GM18499 (cell line): ENCODE measurements around the gene C7orf33.

ENCODE experiments used
- ATAC-seq: cut with Tn5 transposase; IDR thresholded peaks from one replicate; pipeline ENCODE4 v1.9.1; 2021; ENCODE audit warnings: moderate number of reproducible peaks; ENCODE audit not compliant: insufficient read depth, unreplicated experiment

The C7orf33 gene

GRCh38 chr7:148624735-148625134 lies 34.2 kb downstream of the C7orf33 start:
- ATAC-seq, result no peak

- no peak for ATAC-seq
Observed at GRCh38 chr7:148625342-148625741, 34.8 kb downstream of the C7orf33 start.

GRCh38 chr7:148626828-148627227 lies 36.3 kb downstream of the C7orf33 start:
- no peak for ATAC-seq

- ATAC-seq, result no peak
Observed at GRCh38 chr7:148628011-148628410, 37.4 kb downstream of the C7orf33 start.

GRCh38 chr7:148630078-148630477 lies 39.5 kb downstream of the C7orf33 start:
- no peak for ATAC-seq

- no peak for ATAC-seq
Observed at GRCh38 chr7:148633761-148634160, 43.2 kb downstream of the C7orf33 start.

- ATAC-seq, result no peak
Observed at GRCh38 chr7:148637094-148637493, 46.5 kb downstream of the C7orf33 start.

GRCh38 chr7:148645898-148646297 lies 55.3 kb downstream of the C7orf33 start:
- no peak for ATAC-seq

- no peak for ATAC-seq
Observed at GRCh38 chr7:148650232-148650858, 59.8 kb downstream of the C7orf33 start.

- ATAC-seq, result no peak
Observed at GRCh38 chr7:148652773-148653172, 62.2 kb downstream of the C7orf33 start.

- no peak for ATAC-seq
Observed at GRCh38 chr7:148657929-148658328, 67.4 kb downstream of the C7orf33 start.

- no peak for ATAC-seq
Observed at GRCh38 chr7:148661471-148661870, 70.9 kb downstream of the C7orf33 start.

- no peak for ATAC-seq
Observed at GRCh38 chr7:148662646-148663045, 72.1 kb downstream of the C7orf33 start.

- ATAC-seq, result no peak
Observed at GRCh38 chr7:148664324-148664723, 73.8 kb downstream of the C7orf33 start.

GRCh38 chr7:148665221-148665620 lies 74.7 kb downstream of the C7orf33 start:
- ATAC-seq, result no peak
